K562 (cell line): ENCODE data around the gene OXT. TPM values are rescaled to one million over a fixed set of nuclear protein-coding genes. Genes with fewer than 3 reads are reported as not detected.
"Not testable (repeated sequence)": the region's sequence is repeated elsewhere in the genome, so short reads cannot be mapped to it uniquely, and the experiment has no call there.

Source experiments
- ARID1B ChIP-seq: fragments of 450-650 bp; IDR thresholded peaks from 2 replicates; pipeline ENCODE4 v1.6.1; 2016; ENCODE audit warnings: antibody characterized with exemption, mild to moderate bottlenecking, inconsistent platforms
- ATF1 ChIP-seq, 2 experiments: fragments of 450-650 bp in 1 of 2; IDR thresholded peaks; 2 replicates each; pipeline ENCODE4 v1.6.1; 2016; ENCODE audit warnings: missing compliant biosample characterization in 1 of 2, missing genetic modification characterization in 1 of 2
- CBFA2T3 ChIP-seq: fragments of 450-650 bp; IDR thresholded peaks from 2 replicates; pipeline ENCODE4 v1.6.1; 2017
- CC2D1A ChIP-seq: fragments of 450-650 bp; IDR thresholded peaks from 2 replicates; pipeline ENCODE4 v1.6.1; 2017; ENCODE audit warnings: mild to moderate bottlenecking
- CEBPB ChIP-seq: fragments of 450-650 bp; IDR thresholded peaks from 2 replicates; pipeline ENCODE4 v1.6.1; 2016; ENCODE audit warnings: missing genetic modification characterization, missing compliant biosample characterization
- CEBPG ChIP-seq, 3 experiments: fragments of 200-800 bp in 1 of 3; sonication (Bioruptor generic) in 1 of 3; sonication (generic) in 1 of 3; formaldehyde crosslinking in 1 of 3; IDR thresholded peaks in 2 of 3; conservative IDR thresholded peaks in 1 of 3; 2 replicates each; pipeline versions ENCODE4 v1.6.1 to v1.8.0; 2016 to 2022; ENCODE audit warnings: missing compliant biosample characterization in 2 of 3, missing genetic modification characterization in 2 of 3, mild to moderate bottlenecking in 1 of 3, missing genetic modification reagents in 1 of 3
- CREB1 ChIP-seq, 2 experiments: sonication (generic) in 1 of 2; formaldehyde crosslinking in 1 of 2; IDR thresholded peaks; 2 replicates each; pipeline versions ENCODE4 v1.6.1 to v1.8.0; 2012 to 2022; ENCODE audit warnings: inconsistent platforms in 1 of 2, mild to moderate bottlenecking in 1 of 2, missing genetic modification reagents in 1 of 2, moderate library complexity in 1 of 2
- DACH1 ChIP-seq: fragments of 450-650 bp; IDR thresholded peaks from 2 replicates; pipeline ENCODE4 v1.6.1; 2018; ENCODE audit not compliant: partially characterized antibody
- DEAF1 ChIP-seq: fragments of 450-650 bp; formaldehyde crosslinking; IDR thresholded peaks from 2 replicates; pipeline ENCODE4 v1.4.0; 2020; ENCODE audit warnings: mild to moderate bottlenecking, moderate library complexity
- JUN ChIP-seq, 2 experiments: sonication (generic) in 1 of 2; formaldehyde crosslinking in 1 of 2; IDR thresholded peaks; 2 replicates each; pipeline versions ENCODE4 v1.6.1 to v1.8.0; 2012 to 2022; ENCODE audit warnings: borderline replicate concordance in 2 of 2, mild to moderate bottlenecking in 2 of 2, improper control_type of control experiment in 1 of 2, low read depth in 1 of 2, low read length in 1 of 2, missing genetic modification reagents in 1 of 2
- JUND ChIP-seq, 2 experiments: IDR thresholded peaks; 2 replicates in 1 of 2; 3 replicates in 1 of 2; pipeline ENCODE4 v1.6.1; 2011; ENCODE audit warnings: borderline replicate concordance in 2 of 2, low read depth in 2 of 2, low read length in 2 of 2, improper control_type of control experiment in 1 of 2, missing biosample characterization in 1 of 2, missing genetic modification characterization in 1 of 2, missing genetic modification reagents in 1 of 2
- NBN ChIP-seq: fragments of 450-650 bp; IDR thresholded peaks from 2 replicates; pipeline ENCODE4 v1.6.1; 2016; ENCODE audit warnings: low read depth, mild to moderate bottlenecking
- RAD21 ChIP-seq, 2 experiments: fragments of 250-450 bp in 1 of 2; fragments of 450-650 bp in 1 of 2; sonication (Bioruptor Pico) in 1 of 2; formaldehyde crosslinking in 1 of 2; IDR thresholded peaks in 1 of 2; conservative IDR thresholded peaks in 1 of 2; 2 replicates each; pipeline versions ENCODE4 v1.4.0 to v1.8.0; 2020 to 2022; ENCODE audit warnings: mild to moderate bottlenecking in 2 of 2, moderate library complexity in 1 of 2
- RCOR1 ChIP-seq, 2 experiments: IDR thresholded peaks; 2 replicates each; pipeline ENCODE4 v1.6.1; 2012; ENCODE audit warnings: low read depth in 2 of 2, low read length in 2 of 2, borderline replicate concordance in 1 of 2, improper control_type of control experiment in 1 of 2
- SMARCA4 ChIP-seq: fragments of 450-650 bp; IDR thresholded peaks from 2 replicates; pipeline ENCODE4 v1.6.1; 2016
- SOX6 ChIP-seq: fragments of 450-650 bp; IDR thresholded peaks from 2 replicates; pipeline ENCODE4 v1.6.1; 2014; ENCODE audit warnings: mild to moderate bottlenecking
- TCF3 ChIP-seq: sonication (generic); formaldehyde crosslinking; IDR thresholded peaks from 2 replicates; pipeline ENCODE4 v1.4.0; 2020; ENCODE audit warnings: mild to moderate bottlenecking, missing genetic modification reagents
- ZBTB12 ChIP-seq: fragments of 250-450 bp; sonication (Bioruptor Pico); IDR thresholded peaks from 2 replicates; pipeline ENCODE4 v1.4.0; 2020
- ZFX ChIP-seq: sonication (generic); formaldehyde crosslinking; IDR thresholded peaks from 2 replicates; pipeline ENCODE4 v1.8.0; 2022; ENCODE audit warnings: mild to moderate bottlenecking, missing genetic modification reagents, moderate library complexity
- polyA plus RNA-seq, 8 experiments: library from polyadenylated mRNA; depleted of rRNA in 4 of 8; stranded (reverse) in 5 of 8; unstranded in 3 of 8; fragments of >200 nt; fragmentation: Nextera tagmentation in 2 of 8; fragmentation: Illumina TruSeq in 1 of 8; extraction: Ambion mirVana in 2 of 8; extraction: Trizol in 1 of 8; gene quantifications; 2 replicates each; pipeline versions ENCODE4 v1.2.1 to v1.2.3, GENCODE V29; 2011 to 2014; ENCODE audit warnings: inconsistent platforms in 1 of 8, missing spikeins in 1 of 8
- total RNA-seq, 7 experiments: library from RNA; depleted of rRNA in 6 of 7; stranded (reverse); fragments of >200 nt in 6 of 7; fragmentation: Illumina TruSeq in 2 of 7; extraction: Trizol in 2 of 7; gene quantifications; 2 replicates each; pipeline versions ENCODE4 v1.2.1 to v1.2.3, GENCODE V29; 2011 to 2021; ENCODE audit warnings: low replicate concordance in 1 of 7
- TF ChIP-seq, protein P1 (sequence below): IDR thresholded peaks from 2 replicates; pipeline ENCODE4 v1.6.1; 2011; ENCODE audit warnings: borderline replicate concordance, low read depth, mild to moderate bottlenecking, moderate library complexity, low read length; ENCODE audit not compliant: insufficient read depth, poor library complexity, severe bottlenecking

Gene OXT
- total and polyA plus RNA-seq, 9 of the 15 experiments (the other 6 are each of a cell fraction or from before 2014, with no cell fraction given): not detected

GRCh38 chr20:3117839-3118379 lies 46.5 kb downstream of the OXT start (continued):
- peak; percentile 50 for TF ChIP-seq CBFA2T3
- TF ChIP-seq SOX6: 0 out of 2 replicates have a peak, but pooled peaks have one; percentile 23
- TF ChIP-seq DACH1: peak; percentile 29
- TF ChIP-seq CEBPG (CRISPR knock-in tag; IDR thresholded peaks at IDR 0.05): peak; percentile 96
- peak; percentile 95 to 99 for TF ChIP-seq CEBPG (tag; conservative IDR thresholded peaks at IDR 0.05 in 1 of 2, IDR thresholded peaks at IDR 0.05 in 1 of 2)
- TF ChIP-seq CEBPB (tag): peak; percentile 97
- TF ChIP-seq DEAF1 (CRISPR knock-in tag): peak; percentile 62
- peak; percentile 91 for TF ChIP-seq JUND (IDR thresholded peaks at IDR 0.05; ENCODE audit: borderline replicate concordance, low read depth, low read length)
- peak; percentile 76; the same call in 2 of the 3 replicates for TF ChIP-seq JUND (tag; IDR thresholded peaks at IDR 0.05; ENCODE audit: borderline replicate concordance, low read depth, low read length)
- TF ChIP-seq CREB1 (IDR thresholded peaks at IDR 0.05): peak; percentile 69; the same call in 1 of the 2 replicates
- TF ChIP-seq CREB1 (CRISPR knock-in tag; IDR thresholded peaks at IDR 0.05): peak; percentile 72
- TF ChIP-seq NBN: 0 out of 2 replicates have a peak, but pooled peaks have one; percentile 44
- peak; percentile 50 for TF ChIP-seq TCF3 (CRISPR knock-in tag)
- peak in 1 of 2 experiments; percentile 77; a peak in 2 of 4 replicates for TF ChIP-seq RCOR1 (IDR thresholded peaks at IDR 0.05; ENCODE audit: borderline replicate concordance in 1 of 2, low read depth in 2 of 2, low read length in 2 of 2)
- peak; percentile 47 for TF ChIP-seq ZFX (CRISPR knock-in tag)
- TF ChIP-seq, protein P1, sequence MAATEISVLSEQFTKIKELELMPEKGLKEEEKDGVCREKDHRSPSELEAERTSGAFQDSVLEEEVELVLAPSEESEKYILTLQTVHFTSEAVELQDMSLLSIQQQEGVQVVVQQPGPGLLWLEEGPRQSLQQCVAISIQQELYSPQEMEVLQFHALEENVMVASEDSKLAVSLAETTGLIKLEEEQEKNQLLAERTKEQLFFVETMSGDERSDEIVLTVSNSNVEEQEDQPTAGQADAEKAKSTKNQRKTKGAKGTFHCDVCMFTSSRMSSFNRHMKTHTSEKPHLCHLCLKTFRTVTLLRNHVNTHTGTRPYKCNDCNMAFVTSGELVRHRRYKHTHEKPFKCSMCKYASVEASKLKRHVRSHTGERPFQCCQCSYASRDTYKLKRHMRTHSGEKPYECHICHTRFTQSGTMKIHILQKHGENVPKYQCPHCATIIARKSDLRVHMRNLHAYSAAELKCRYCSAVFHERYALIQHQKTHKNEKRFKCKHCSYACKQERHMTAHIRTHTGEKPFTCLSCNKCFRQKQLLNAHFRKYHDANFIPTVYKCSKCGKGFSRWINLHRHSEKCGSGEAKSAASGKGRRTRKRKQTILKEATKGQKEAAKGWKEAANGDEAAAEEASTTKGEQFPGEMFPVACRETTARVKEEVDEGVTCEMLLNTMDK: peak; percentile 22
- TF ChIP-seq SMARCA4: peak; percentile 31; the same call in 1 of the 2 replicates
- 0 out of 2 replicates have a peak, but pooled peaks have one; percentile 56 for TF ChIP-seq JUN (IDR thresholded peaks at IDR 0.05; ENCODE audit: borderline replicate concordance, low read depth, low read length)
- TF ChIP-seq JUN (CRISPR knock-in tag; IDR thresholded peaks at IDR 0.05; ENCODE audit: borderline replicate concordance); ATF1 (CRISPR knock-in tag; IDR thresholded peaks at IDR 0.05): not testable (repeated sequence)
- 0 out of 2 replicates have a peak, but pooled peaks have one; percentile 26 for TF ChIP-seq ZBTB12 (CRISPR knock-in tag)
- peak; percentile 70 to 73 for TF ChIP-seq RAD21 (CRISPR knock-in tag; conservative IDR thresholded peaks at IDR 0.05 in 1 of 2, IDR thresholded peaks at IDR 0.05 in 1 of 2)
- TF ChIP-seq ARID1B: peak; percentile 60
- TF ChIP-seq ATF1 (tag; IDR thresholded peaks at IDR 0.05): peak; percentile 81
- 0 out of 2 replicates have a peak, but pooled peaks have one; percentile 28 for TF ChIP-seq CC2D1A
